K562 (cell line): ENCODE measurements around the gene MOSPD3. TPM values are rescaled to one million over a fixed set of nuclear protein-coding genes. Genes with fewer than 3 reads are reported as not detected.

Experiments
- BCOR ChIP-seq: fragments of 450-650 bp; IDR thresholded peaks from 2 replicates; pipeline ENCODE4 v1.6.1; 2016
- CREBBP ChIP-seq: IDR thresholded peaks from one replicate; pipeline ENCODE4 v1.6.1; 2012; ENCODE audit warnings: low read depth, mild to moderate bottlenecking, control low read depth, inconsistent platforms, low read length
- FOXJ3 ChIP-seq: sonication (generic); formaldehyde crosslinking; IDR thresholded peaks from 2 replicates; pipeline ENCODE4 v1.4.0; 2020; ENCODE audit warnings: mild to moderate bottlenecking, missing genetic modification reagents
- FOXP1 ChIP-seq: sonication (generic); formaldehyde crosslinking; IDR thresholded peaks from 2 replicates; pipeline ENCODE4 v1.8.0; 2022; ENCODE audit warnings: mild to moderate bottlenecking, missing genetic modification reagents
- GTF3C2 ChIP-seq: IDR thresholded peaks from 3 replicates; pipeline ENCODE4 v1.6.1; 2011; ENCODE audit warnings: borderline replicate concordance, mild to moderate bottlenecking, moderate library complexity; ENCODE audit not compliant: insufficient read length; ENCODE audit errors: extremely low read depth
- HNRNPK ChIP-seq: fragments of 200-400 bp; formaldehyde crosslinking; IDR thresholded peaks from one replicate; pipeline ENCODE4 v1.6.1; 2018; ENCODE audit warnings: mild to moderate bottlenecking, low read depth, low read length; ENCODE audit not compliant: poor library complexity, severe bottlenecking
- LARP7 ChIP-seq: fragments of 450-650 bp; IDR thresholded peaks from 2 replicates; pipeline ENCODE4 v1.6.1; 2016
- NCOA1 ChIP-seq: fragments of 450-650 bp; IDR thresholded peaks from 2 replicates; pipeline ENCODE4 v1.6.1; 2016; ENCODE audit warnings: low read depth
- NELFE ChIP-seq: IDR thresholded peaks from 2 replicates; pipeline ENCODE4 v1.6.1; 2011; ENCODE audit warnings: mild to moderate bottlenecking; ENCODE audit not compliant: insufficient read depth, insufficient read length
- NR1H2 ChIP-seq: sonication (generic); formaldehyde crosslinking; IDR thresholded peaks from 2 replicates; pipeline ENCODE4 v1.4.0; 2020; ENCODE audit warnings: mild to moderate bottlenecking, missing genetic modification reagents
- NUFIP1 ChIP-seq: fragments of 450-650 bp; IDR thresholded peaks from 2 replicates; pipeline ENCODE4 v1.6.1; 2018; ENCODE audit not compliant: partially characterized antibody
- PATZ1 ChIP-seq: fragments of 250-450 bp; sonication (Bioruptor Pico); IDR thresholded peaks from 2 replicates; pipeline ENCODE4 v1.5.0; 2020; ENCODE audit warnings: mild to moderate bottlenecking, borderline replicate concordance
- PHTF2 ChIP-seq: fragments of 250-450 bp; sonication (Bioruptor Pico); IDR thresholded peaks from 2 replicates; pipeline ENCODE4 v1.5.0; 2021; ENCODE audit warnings: mild to moderate bottlenecking
- PKNOX1 ChIP-seq: fragments of 450-650 bp; IDR thresholded peaks from 2 replicates; pipeline ENCODE4 v1.6.1; 2016
- SMAD2 ChIP-seq: fragments of 150-350 bp; IDR thresholded peaks from 2 replicates; pipeline ENCODE4 v1.6.1; 2014; ENCODE audit warnings: low read depth, mild to moderate bottlenecking, low read length
- ZNF592 ChIP-seq: fragments of 450-650 bp; IDR thresholded peaks from 2 replicates; pipeline ENCODE4 v1.6.1; 2017; ENCODE audit warnings: antibody characterized with exemption, mild to moderate bottlenecking
- ZNF785 ChIP-seq: fragments of 250-450 bp; sonication (Bioruptor Pico); IDR thresholded peaks from 2 replicates; pipeline ENCODE4 v1.4.0; 2020; ENCODE audit warnings: mild to moderate bottlenecking
- polyA plus RNA-seq, 8 experiments: library from polyadenylated mRNA; depleted of rRNA in 4 of 8; stranded (reverse) in 5 of 8; unstranded in 3 of 8; fragments of >200 nt; fragmentation: Nextera tagmentation in 2 of 8; fragmentation: Illumina TruSeq in 1 of 8; extraction: Ambion mirVana in 2 of 8; extraction: Trizol in 1 of 8; gene quantifications; 2 replicates each; pipeline versions ENCODE4 v1.2.1 to v1.2.3, GENCODE V29; 2011 to 2014; ENCODE audit warnings: inconsistent platforms in 1 of 8, missing spikeins in 1 of 8
- total RNA-seq, 7 experiments: library from RNA; depleted of rRNA in 6 of 7; stranded (reverse); fragments of >200 nt in 6 of 7; fragmentation: Illumina TruSeq in 2 of 7; extraction: Trizol in 2 of 7; gene quantifications; 2 replicates each; pipeline versions ENCODE4 v1.2.1 to v1.2.3, GENCODE V29; 2011 to 2021; ENCODE audit warnings: low replicate concordance in 1 of 7

MOSPD3 gene
- total and polyA plus RNA-seq, 9 of the 15 experiments (the other 6 are each of a cell fraction or from before 2014, with no cell fraction given), result 1.4 to 32.1 (median 7.3) TPM

GRCh38 chr7:100604028-100604975 lies 8.0 kb upstream of the MOSPD3 start (continued):
- TF ChIP-seq PATZ1 (CRISPR knock-in tag) (peak; percentile 53; the same call in 1 of the 2 replicates), GTF3C2 (no peak), NUFIP1 (no peak), PKNOX1 (peak; percentile 13; the same call in 1 of the 2 replicates), FOXJ3 (CRISPR knock-in tag) (no peak), NCOA1 (no peak; the same call in 1 of the 2 replicates), NR1H2 (CRISPR knock-in tag) (peak; percentile 89; the same call in 1 of the 2 replicates), NELFE (no peak), LARP7 (no peak), PHTF2 (no peak), SMAD2 (no peak), HNRNPK (no peak), ZNF785 (CRISPR knock-in tag) (no peak), ZNF592 (0 out of 2 replicates have a peak, but pooled peaks have one; percentile 39), CREBBP (no peak), FOXP1 (CRISPR knock-in tag) (peak; percentile 58; the same call in 1 of the 2 replicates), BCOR (peak; percentile 54)
